Keratinocyte (primary cell): ENCODE data around the gene KANTR. TPM values are rescaled to one million over a fixed set of nuclear protein-coding genes. Genes with fewer than 3 reads are reported as not detected.

Experiments
- DNase-seq: peaks from one replicate; pipeline ENCODE4 v3.0.0-alpha.2; 2011; ENCODE audit warnings: low read depth, missing footprints, low spot score
- FAIRE-seq: peaks from 2 replicates; lab custom pipeline; 2011; peaks lifted over from hg19 to GRCh38; lab: Jason Lieb, UNC
- H2AFZ ChIP-seq: 2 replicates; pipeline ENCODE4 v1.6.0; 2012; ENCODE audit warnings: low read length, control low read depth, inconsistent platforms; ENCODE audit not compliant: control insufficient read depth
- H3K27ac ChIP-seq: 2 replicates; pipeline ENCODE4 v1.5.1; 2011; ENCODE audit warnings: low read length; ENCODE audit not compliant: control insufficient read depth, insufficient read depth
- H3K27me3 ChIP-seq: 3 replicates; pipeline ENCODE4 v1.6.0; 2011; ENCODE audit warnings: low read length; ENCODE audit not compliant: control insufficient read depth, insufficient read depth; ENCODE audit errors: extremely low read depth
- H3K36me3 ChIP-seq, 2 experiments: 2 replicates in 1 of 2; 3 replicates in 1 of 2; pipeline ENCODE4 v1.5.1; 2011; ENCODE audit warnings: low read length in 2 of 2, mild to moderate bottlenecking in 1 of 2; ENCODE audit not compliant: control insufficient read depth in 2 of 2, insufficient read depth in 2 of 2; ENCODE audit errors: extremely low read depth in 1 of 2
- H3K4me1 ChIP-seq: 3 replicates; pipeline ENCODE4 v1.5.1; 2011; ENCODE audit warnings: low read length; ENCODE audit not compliant: control insufficient read depth, insufficient read depth; ENCODE audit errors: extremely low read depth
- H3K4me2 ChIP-seq: 3 replicates; pipeline ENCODE4 v1.6.0; 2011; ENCODE audit warnings: low read depth, low read length; ENCODE audit not compliant: control insufficient read depth, insufficient read depth; ENCODE audit errors: extremely low read depth
- H3K4me3 ChIP-seq, 3 experiments: fragments of 200-600 bp in 1 of 3; sonication (generic) in 1 of 3; 2 replicates in 2 of 3; 3 replicates in 1 of 3; pipeline ENCODE4 v1.5.1; 2011 to 2016; ENCODE audit warnings: low read length in 3 of 3, mild to moderate bottlenecking in 3 of 3, control low read depth in 2 of 3, inconsistent platforms in 1 of 3, low read depth in 1 of 3, mixed read lengths in 1 of 3, mixed run types in 1 of 3, moderate library complexity in 1 of 3; ENCODE audit not compliant: control insufficient read depth in 2 of 3, insufficient read depth in 2 of 3; ENCODE audit errors: extremely low read depth in 1 of 3
- H3K79me2 ChIP-seq: 2 replicates; pipeline ENCODE4 v1.6.0; 2012; ENCODE audit warnings: low read length; ENCODE audit not compliant: control insufficient read depth, insufficient read depth
- H3K9ac ChIP-seq: 3 replicates; pipeline ENCODE4 v1.6.0; 2011; ENCODE audit warnings: low read length; ENCODE audit not compliant: control insufficient read depth, insufficient read depth; ENCODE audit errors: extremely low read depth
- H3K9me1 ChIP-seq: 3 replicates; pipeline ENCODE4 v1.6.0; 2011; ENCODE audit warnings: low read length; ENCODE audit not compliant: control insufficient read depth, insufficient read depth; ENCODE audit errors: extremely low read depth
- H3K9me3 ChIP-seq: 2 replicates; pipeline ENCODE4 v1.5.1; 2012; ENCODE audit warnings: low read depth, low read length; ENCODE audit not compliant: control insufficient read depth
- H4K20me1 ChIP-seq: 3 replicates; pipeline ENCODE4 v1.6.0; 2011; ENCODE audit warnings: low read length; ENCODE audit not compliant: control insufficient read depth, insufficient read depth; ENCODE audit errors: extremely low read depth
- EZH2 ChIP-seq: IDR thresholded peaks from one replicate; pipeline ENCODE4 v1.6.1; 2012; ENCODE audit warnings: inconsistent platforms, mild to moderate bottlenecking, low read length, moderate library complexity
- dilution Hi-C: fragments of 300-500 bp; cut with MboI; formaldehyde crosslinking; loops from one replicate; pipeline ENCODE4 v1.7.0; 2020; ENCODE audit warnings: low sequenced_read_pairs; ENCODE audit not compliant: extremely low pct_ligation_motif_present
- polyA plus RNA-seq, 5 experiments: library from polyadenylated mRNA; depleted of rRNA in 3 of 5; stranded (reverse) in 3 of 5; stranded (forward) in 1 of 5; unstranded in 1 of 5; fragments of >200 nt; gene quantifications; 1 replicate in 1 of 5; 2 replicates in 3 of 5; 3 replicates in 1 of 5; pipeline versions ENCODE4 v1.2.1 to v1.2.3, GENCODE V29; 2011 to 2012; ENCODE audit warnings: missing spikeins in 2 of 5, low read depth in 1 of 5, low replicate concordance in 1 of 5
- TF ChIP-seq, protein P1 (sequence below), 3 experiments: IDR thresholded peaks in 1 of 3; conservative IDR thresholded peaks in 1 of 3; optimal IDR thresholded peaks in 1 of 3; 2 replicates in 2 of 3; 3 replicates in 1 of 3; pipeline versions ENCODE3 to v1.5.1; 2011; ENCODE audit warnings: low read length in 3 of 3, mild to moderate bottlenecking in 3 of 3, moderate library complexity in 2 of 3, control low read depth in 1 of 3, inconsistent platforms in 1 of 3; ENCODE audit not compliant: insufficient read depth in 2 of 3; ENCODE audit errors: extremely low read depth in 1 of 3

KANTR gene
- polyA plus RNA-seq, 1 donor (not counting 4 experiments of a cell fraction or from before 2014, with no cell fraction given): 3.8 TPM

DNA sequence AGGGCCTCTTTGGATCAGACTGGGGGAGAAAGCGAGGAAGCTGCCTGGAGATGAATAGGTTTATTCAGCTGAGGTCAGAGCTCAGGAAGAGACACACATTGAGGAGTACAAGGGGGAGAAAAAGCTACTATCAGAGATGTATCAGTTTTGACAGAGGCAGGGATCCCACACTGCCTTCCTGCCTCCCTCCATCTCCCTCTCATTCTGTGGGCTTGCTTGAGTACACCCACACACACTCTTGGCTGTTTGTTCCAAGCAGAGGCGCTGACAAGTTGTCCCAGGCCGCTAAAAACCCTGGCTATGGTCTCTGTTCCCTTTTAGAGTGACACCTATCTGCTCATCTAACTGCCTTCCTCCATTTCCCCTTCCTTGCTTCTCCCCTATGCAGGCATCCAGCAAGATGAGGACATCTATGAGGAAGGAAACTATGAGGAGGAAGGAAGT is 6.5 kb upstream of the KANTR start:
- no peaks in the 10 kb centered on the region for H4K20me1 ChIP-seq
- no peak overlapping the region for H3K9ac ChIP-seq
- no peaks in the 10 kb centered on the region for H3K9me3 ChIP-seq
- DNase-seq: no peak
- H3K27ac ChIP-seq: no peak overlapping the region
- H3K9me1 ChIP-seq: no peaks in the 10 kb centered on the region
- H3K4me1 ChIP-seq: peaks cover 7% of the 10 kb centered on the region
- no peak overlapping the region for H3K4me2 ChIP-seq
- dilution Hi-C loops: no loop called here
- peaks cover 8 to 10% of the 10 kb centered on the region in 2 experiments for H3K36me3 ChIP-seq
- no peaks in the 10 kb centered on the region for H3K27me3 ChIP-seq
- TF ChIP-seq, protein P1, sequence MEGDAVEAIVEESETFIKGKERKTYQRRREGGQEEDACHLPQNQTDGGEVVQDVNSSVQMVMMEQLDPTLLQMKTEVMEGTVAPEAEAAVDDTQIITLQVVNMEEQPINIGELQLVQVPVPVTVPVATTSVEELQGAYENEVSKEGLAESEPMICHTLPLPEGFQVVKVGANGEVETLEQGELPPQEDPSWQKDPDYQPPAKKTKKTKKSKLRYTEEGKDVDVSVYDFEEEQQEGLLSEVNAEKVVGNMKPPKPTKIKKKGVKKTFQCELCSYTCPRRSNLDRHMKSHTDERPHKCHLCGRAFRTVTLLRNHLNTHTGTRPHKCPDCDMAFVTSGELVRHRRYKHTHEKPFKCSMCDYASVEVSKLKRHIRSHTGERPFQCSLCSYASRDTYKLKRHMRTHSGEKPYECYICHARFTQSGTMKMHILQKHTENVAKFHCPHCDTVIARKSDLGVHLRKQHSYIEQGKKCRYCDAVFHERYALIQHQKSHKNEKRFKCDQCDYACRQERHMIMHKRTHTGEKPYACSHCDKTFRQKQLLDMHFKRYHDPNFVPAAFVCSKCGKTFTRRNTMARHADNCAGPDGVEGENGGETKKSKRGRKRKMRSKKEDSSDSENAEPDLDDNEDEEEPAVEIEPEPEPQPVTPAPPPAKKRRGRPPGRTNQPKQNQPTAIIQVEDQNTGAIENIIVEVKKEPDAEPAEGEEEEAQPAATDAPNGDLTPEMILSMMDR (optimal IDR thresholded peaks at IDR 0.05 in 1 of 3, IDR thresholded peaks at IDR 0.05 in 1 of 3, conservative IDR thresholded peaks at IDR 0.05 in 1 of 3; ENCODE audit: extremely low read depth in 1 of 3, insufficient read depth in 2 of 3, low read length in 3 of 3): no peak
- no peak for TF ChIP-seq EZH2
- H2AFZ ChIP-seq: no peak overlapping the region
- no peak overlapping the region for H3K4me3 ChIP-seq
- H3K79me2 ChIP-seq: peaks cover 2% of the 10 kb centered on the region
- FAIRE-seq: no peak

DNA sequence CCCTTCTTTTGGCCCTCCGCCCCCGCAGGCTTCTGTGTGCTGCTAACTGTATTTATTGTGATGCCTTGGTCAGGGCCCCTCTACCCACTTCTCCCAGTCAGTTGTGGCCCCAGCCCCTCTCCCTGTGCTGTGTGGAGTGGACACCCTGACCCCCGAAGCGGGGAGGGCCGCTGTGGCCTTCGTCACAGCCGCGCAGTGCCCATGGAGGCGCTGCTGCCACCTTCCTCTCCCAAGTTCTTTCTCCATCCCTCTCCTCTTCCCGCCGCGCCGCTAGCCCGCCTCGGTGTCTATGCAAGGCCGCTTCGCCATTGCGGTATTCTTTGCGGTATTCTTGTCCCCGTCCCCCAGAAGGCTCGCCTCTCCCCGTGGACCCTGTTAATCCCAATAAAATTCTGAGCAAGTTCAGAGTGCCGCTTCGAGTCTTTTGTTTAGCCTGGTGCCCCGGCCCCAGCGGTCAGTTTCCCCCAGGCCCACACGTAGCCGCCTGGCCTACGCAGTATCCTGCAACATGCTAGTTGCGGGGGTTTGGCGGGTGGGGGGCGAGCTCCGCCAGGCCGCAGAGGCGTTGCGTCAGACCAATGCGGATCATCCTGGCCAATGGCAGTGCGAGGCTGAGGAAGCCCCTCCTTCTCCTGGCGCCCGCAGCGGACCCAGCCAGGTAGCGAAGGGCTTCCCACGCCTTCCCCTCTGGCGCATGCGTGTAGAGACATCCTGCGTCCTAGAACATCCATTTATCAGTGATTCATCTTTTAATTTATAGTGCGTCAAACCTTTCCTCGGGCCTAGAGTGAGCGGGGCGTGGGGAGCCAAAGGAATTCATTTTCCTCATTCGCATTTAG is 5.6 kb upstream of the KANTR start:
- Histone ChIP-seq H3K4me2 (peak overlapping the region; percentile 86), H3K27me3 (no peaks in the 10 kb centered on the region), H3K4me3 (peak overlapping the region; percentile 19 to 63 (median 61)), H3K9ac (peak overlapping the region; percentile 84), H3K4me1 (peaks cover 5% of the 10 kb centered on the region), H3K9me1 (no peaks in the 10 kb centered on the region), H3K27ac (peak overlapping the region; percentile 95), H4K20me1 (no peaks in the 10 kb centered on the region), H3K9me3 (no peaks in the 10 kb centered on the region), H3K79me2 (no peaks in the 10 kb centered on the region), H3K36me3 (peaks cover 8 to 10% of the 10 kb centered on the region in 2 experiments), H2AFZ (peak overlapping the region; percentile 19)
- dilution Hi-C loops: no loop called here
- TF ChIP-seq EZH2: no peak
- TF ChIP-seq, protein P1 (optimal IDR thresholded peaks at IDR 0.05 in 1 of 3, IDR thresholded peaks at IDR 0.05 in 1 of 3, conservative IDR thresholded peaks at IDR 0.05 in 1 of 3; ENCODE audit: extremely low read depth in 1 of 3, insufficient read depth in 2 of 3, low read length in 3 of 3): no peak
- peak; percentile 55 for DNase-seq
- FAIRE-seq: no peak
